ENCODE data around the gene HACL1.

DNA sequence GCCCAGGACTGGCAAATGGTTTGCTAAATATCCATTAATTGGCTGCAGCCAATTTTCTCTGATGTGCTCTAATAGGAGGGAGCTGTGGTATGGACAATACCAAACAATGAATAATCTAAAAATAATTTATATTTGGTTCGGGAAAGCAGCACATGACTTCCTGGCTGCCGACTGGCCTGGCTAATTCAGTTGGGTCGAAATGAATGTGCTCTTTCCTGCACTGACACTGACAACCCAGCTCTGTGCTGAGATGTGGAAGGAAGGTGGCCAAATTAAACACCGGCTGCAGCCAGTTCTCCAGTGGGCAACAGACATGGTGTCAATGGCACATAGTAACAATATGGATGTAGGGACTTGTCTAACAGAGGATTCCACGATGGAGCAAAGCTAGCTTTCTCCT, 58.8 kb downstream of the HACL1 start:
- TF ChIP-seq, protein P1, sequence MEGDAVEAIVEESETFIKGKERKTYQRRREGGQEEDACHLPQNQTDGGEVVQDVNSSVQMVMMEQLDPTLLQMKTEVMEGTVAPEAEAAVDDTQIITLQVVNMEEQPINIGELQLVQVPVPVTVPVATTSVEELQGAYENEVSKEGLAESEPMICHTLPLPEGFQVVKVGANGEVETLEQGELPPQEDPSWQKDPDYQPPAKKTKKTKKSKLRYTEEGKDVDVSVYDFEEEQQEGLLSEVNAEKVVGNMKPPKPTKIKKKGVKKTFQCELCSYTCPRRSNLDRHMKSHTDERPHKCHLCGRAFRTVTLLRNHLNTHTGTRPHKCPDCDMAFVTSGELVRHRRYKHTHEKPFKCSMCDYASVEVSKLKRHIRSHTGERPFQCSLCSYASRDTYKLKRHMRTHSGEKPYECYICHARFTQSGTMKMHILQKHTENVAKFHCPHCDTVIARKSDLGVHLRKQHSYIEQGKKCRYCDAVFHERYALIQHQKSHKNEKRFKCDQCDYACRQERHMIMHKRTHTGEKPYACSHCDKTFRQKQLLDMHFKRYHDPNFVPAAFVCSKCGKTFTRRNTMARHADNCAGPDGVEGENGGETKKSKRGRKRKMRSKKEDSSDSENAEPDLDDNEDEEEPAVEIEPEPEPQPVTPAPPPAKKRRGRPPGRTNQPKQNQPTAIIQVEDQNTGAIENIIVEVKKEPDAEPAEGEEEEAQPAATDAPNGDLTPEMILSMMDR (IDR thresholded peaks at IDR 0.05) = no peak
- TF ChIP-seq POLR2A (IDR thresholded peaks at IDR 0.05; ENCODE audit: low read depth) (no peak), POLR2AphosphoS5 (IDR thresholded peaks at IDR 0.05) (no peak)
